GM12878 (cell line): ENCODE data around the gene MAN1B1. TPM values are rescaled to one million over a fixed set of nuclear protein-coding genes. Genes with fewer than 3 reads are reported as not detected.

ENCODE experiments used
- ATAC-seq: fragments of 200-7000 bp; cut with Tn5 transposase; 3 replicates; pipeline ENCODE4 v1.9.1; 2020; ENCODE audit warnings: mild to moderate bottlenecking, moderate library complexity
- BruUV-seq: library from RNA; stranded (reverse); fragments of 400-500 nt; replicated peaks from 2 replicates; lab custom pipeline; 2021; lab: Mats Ljungman, UMichigan
- CTCF ChIA-PET: fragments of 300-600 bp; sonication (Branson Sonifier 250); formaldehyde crosslinking; extraction: SDS; loops from one replicate; lab custom pipeline; 2021; ENCODE audit warnings: inconsistent platforms; lab: Yijun Ruan, JAX
- POLR2A ChIA-PET: fragments of 350-600 bp; formaldehyde crosslinking; extraction: SDS; loops from one replicate; lab custom pipeline; 2021; ENCODE audit warnings: inconsistent platforms; lab: Charles Lee
- RAD21 ChIA-PET: fragments of 300-600 bp; sonication (Branson Sonifier 250); formaldehyde crosslinking; loops from one replicate; lab custom pipeline; 2023; ENCODE audit warnings: antibody characterized with exemption; ENCODE audit not compliant: unreplicated experiment; lab: Charles Lee
- SMC1A ChIA-PET: fragments of 300-600 bp; sonication (Branson Sonifier 250); formaldehyde crosslinking; loops from one replicate; lab custom pipeline; 2023; ENCODE audit not compliant: unreplicated experiment, uncharacterized antibody; lab: Charles Lee
- DNase-seq: peaks from one replicate; pipeline ENCODE4 v3.0.0-alpha.2; 2011; ENCODE audit warnings: low read depth, low spot score
- FAIRE-seq: peaks from 3 replicates; lab custom pipeline; 2011; peaks lifted over from hg19 to GRCh38; lab: Jason Lieb, UNC
- H2AFZ ChIP-seq: 2 replicates; pipeline ENCODE4 v1.6.0; 2011; ENCODE audit warnings: low read depth, low read length, control low read depth; ENCODE audit not compliant: control insufficient read depth
- H3K27ac ChIP-seq: 2 replicates; pipeline ENCODE4 v1.5.1; 2011; ENCODE audit warnings: control low read depth; ENCODE audit not compliant: control insufficient read depth, insufficient read depth
- H3K27me3 ChIP-seq, 2 experiments: replicated peaks in 1 of 2; 2 replicates each; pipeline versions ENCODE4 v1.6.0 to v1.6.1; 2011; ENCODE audit warnings: low read length in 1 of 2; ENCODE audit not compliant: control insufficient read depth in 2 of 2, insufficient read depth in 2 of 2
- H3K36me3 ChIP-seq, 2 experiments: 2 replicates each; pipeline ENCODE4 v1.5.1; 2011; ENCODE audit warnings: low read length in 1 of 2; ENCODE audit not compliant: control insufficient read depth in 2 of 2, insufficient read depth in 2 of 2
- H3K4me1 ChIP-seq: 2 replicates; pipeline ENCODE4 v1.6.1; 2011; ENCODE audit warnings: mild to moderate bottlenecking, low read length, moderate library complexity, mixed read lengths; ENCODE audit not compliant: control insufficient read depth, insufficient read depth
- H3K4me2 ChIP-seq: 2 replicates; pipeline ENCODE4 v1.6.0; 2011; ENCODE audit warnings: control low read depth; ENCODE audit not compliant: control insufficient read depth, insufficient read depth
- H3K4me3 ChIP-seq: fragments of 200-600 bp; sonication (generic); 2 replicates; pipeline ENCODE4 v1.5.1; 2016
- H3K79me2 ChIP-seq: 2 replicates; pipeline ENCODE4 v1.6.0; 2011; ENCODE audit warnings: low read length; ENCODE audit not compliant: control insufficient read depth, insufficient read depth
- H3K9ac ChIP-seq: 2 replicates; pipeline ENCODE4 v1.8.0; 2011; ENCODE audit warnings: low read length, control low read depth, mixed read lengths; ENCODE audit not compliant: control insufficient read depth, insufficient read depth
- H3K9me3 ChIP-seq: replicated peaks from 3 replicates; pipeline ENCODE4 v1.5.1; 2011; ENCODE audit warnings: mild to moderate bottlenecking, low read length; ENCODE audit not compliant: control insufficient read depth, insufficient read depth
- H4K20me1 ChIP-seq: 2 replicates; pipeline ENCODE4 v1.6.0; 2011; ENCODE audit not compliant: control insufficient read depth, insufficient read depth
- BHLHE40 ChIP-seq, 2 experiments: fragments of 450-650 bp in 1 of 2; IDR thresholded peaks; 2 replicates each; pipeline ENCODE4 v1.6.1; 2011 to 2017; ENCODE audit warnings: low read depth in 2 of 2, borderline replicate concordance in 1 of 2, improper control_type of control experiment in 1 of 2, low read length in 1 of 2, mild to moderate bottlenecking in 1 of 2
- CEBPZ ChIP-seq: fragments of 150-350 bp; IDR thresholded peaks from 2 replicates; pipeline ENCODE4 v1.6.1; 2016; ENCODE audit warnings: low read depth, low read length
- CHD2 ChIP-seq: IDR thresholded peaks from 2 replicates; pipeline ENCODE4 v1.6.1; 2011; ENCODE audit warnings: low read depth, low read length, improper control_type of control experiment, borderline replicate concordance
- EZH2 ChIP-seq: IDR thresholded peaks from 2 replicates; pipeline ENCODE4 v1.6.1; 2012; ENCODE audit warnings: low read depth, mild to moderate bottlenecking, control low read depth, inconsistent platforms, low read length, borderline replicate concordance; ENCODE audit not compliant: control insufficient read depth
- MTA2 ChIP-seq: fragments of 450-650 bp; IDR thresholded peaks from 2 replicates; pipeline ENCODE4 v1.6.1; 2016; ENCODE audit warnings: low read depth, mild to moderate bottlenecking, moderate library complexity
- NFYB ChIP-seq: IDR thresholded peaks from 2 replicates; pipeline ENCODE4 v1.6.1; 2011; ENCODE audit warnings: low read depth, mild to moderate bottlenecking, low read length, improper control_type of control experiment, moderate library complexity; ENCODE audit not compliant: insufficient read depth
- NR2C1 ChIP-seq: fragments of 450-650 bp; IDR thresholded peaks from 2 replicates; pipeline ENCODE4 v1.6.1; 2017; ENCODE audit warnings: antibody characterized with exemption, mild to moderate bottlenecking, moderate library complexity
- PAX5 ChIP-seq: IDR thresholded peaks from 2 replicates; pipeline ENCODE4 v1.6.1; 2011; ENCODE audit warnings: low read depth, low read length, borderline replicate concordance
- PAX8 ChIP-seq: fragments of 450-650 bp; IDR thresholded peaks from 2 replicates; pipeline ENCODE4 v1.6.1; 2017; ENCODE audit warnings: mild to moderate bottlenecking, moderate library complexity
- PML ChIP-seq: IDR thresholded peaks from 2 replicates; pipeline ENCODE4 v1.6.1; 2012; ENCODE audit warnings: low read length, inconsistent platforms
- ZNF24 ChIP-seq: fragments of 450-650 bp; IDR thresholded peaks from 2 replicates; pipeline ENCODE4 v1.6.1; 2017; ENCODE audit warnings: antibody characterized with exemption, mild to moderate bottlenecking
- WGBS: methylation state at CpG from one replicate; pipeline ENCODE4 v1.1.6; 2016; ENCODE audit warnings: low lambda C conversion rate; ENCODE audit not compliant: insufficient replicate concordance, insufficient coverage; ENCODE audit errors: missing lambda C conversion rate; 5-methylcytosine and 5-hydroxymethylcytosine counted together
- in situ Hi-C: fragments of 300-500 bp; cut with MboI; formaldehyde crosslinking; loops from 9 replicates; pipeline ENCODE4 v1.14.3; 2018; ENCODE audit warnings: mixed read lengths
- intact Hi-C: fragments of 100-400 bp; cut with micrococcal nuclease; formaldehyde crosslinking; loops from one replicate; pipeline ENCODE4 v1.14.2; 2022; ENCODE audit not compliant: unreplicated experiment
- polyA plus RNA-seq, 11 experiments: library from polyadenylated mRNA; depleted of rRNA in 4 of 11; unstranded in 6 of 11; stranded (reverse) in 5 of 11; fragments of >200 nt; fragmentation: Nextera tagmentation in 4 of 11; fragmentation: Illumina TruSeq in 1 of 11; extraction: Ambion mirVana in 4 of 11; extraction: Trizol in 1 of 11; gene quantifications; 1 replicate in 1 of 11; 2 replicates in 10 of 11; pipeline versions ENCODE4 v1.2.1 to v1.2.3, GENCODE V29; 2011 to 2016; ENCODE audit warnings: inconsistent platforms in 2 of 11, missing spikeins in 2 of 11, low read depth in 1 of 11
- total RNA-seq, 4 experiments: library from RNA; depleted of rRNA in 3 of 4; stranded (reverse); fragments of >200 nt in 3 of 4; fragmentation: Illumina TruSeq in 1 of 4; extraction: Trizol in 1 of 4; gene quantifications; 2 replicates each; pipeline versions ENCODE4 v1.2.1 to v1.2.3, GENCODE V29; 2013 to 2021
- TF ChIP-seq, protein P1 (sequence below): fragments of 450-650 bp; formaldehyde crosslinking; IDR thresholded peaks from 2 replicates; pipeline ENCODE4 v1.4.0; 2020; ENCODE audit warnings: mild to moderate bottlenecking, moderate library complexity

Gene MAN1B1
- total and polyA plus RNA-seq, 10 of the 15 experiments (the other 5 are each of a cell fraction or from before 2014, with no cell fraction given): 0.71 to 34.1 (median 22.7) TPM

DNA sequence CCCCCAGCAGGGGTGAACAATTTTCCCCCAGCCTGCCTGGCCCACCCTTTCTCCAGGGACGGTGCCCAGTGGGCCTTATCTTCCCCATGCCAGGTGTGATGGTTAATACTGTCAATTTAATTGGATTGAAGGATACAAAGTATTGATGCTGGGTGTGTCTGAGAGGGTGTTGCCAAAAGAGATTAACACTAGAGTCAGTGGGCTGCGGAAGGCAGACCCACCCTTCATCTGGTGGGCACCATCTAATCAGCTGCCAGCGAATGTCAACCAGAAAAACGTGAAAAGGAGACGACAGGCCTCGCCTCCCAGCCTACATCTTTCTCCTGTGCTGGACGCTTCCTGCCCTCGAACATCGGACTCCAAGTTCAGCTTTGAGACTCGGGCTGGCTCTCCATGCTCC, 49.3 kb upstream of the MAN1B1 start:
- H3K9ac ChIP-seq: no peak overlapping the region
- SMC1A ChIA-PET: interaction anchor here (1.5 kb wide), 1 partner anchor 249 kb away, joined by 3 read pairs; no protein-coding TSS in a partner anchor
- FAIRE-seq (no peak), ATAC-seq (no peak), DNase-seq (no peak)
- no peaks in the 10 kb centered on the region for H4K20me1 ChIP-seq
- RAD21 ChIA-PET: interaction anchor here (3.8 kb wide), 1 partner anchor 90 kb away, joined by 109 read pairs; no protein-coding TSS in a partner anchor
- peaks cover 16% of the 10 kb centered on the region for H3K4me1 ChIP-seq
- no peak overlapping the region for H3K4me3 ChIP-seq
- CTCF ChIA-PET: interaction anchor here (1.0 to 4.4 kb wide), 6 partner anchors 9 to 218 kb away, joined by 3 to 163 read pairs (median 6); partner anchors contain the start of gene NPDC1
- POLR2A ChIA-PET: interaction anchor here (0.6 kb wide), 1 partner anchor 22 kb away, joined by 3 read pairs; no protein-coding TSS in a partner anchor
- no peak overlapping the region for H3K27ac ChIP-seq
- no peaks in the 10 kb centered on the region for H3K27me3 ChIP-seq
- intact Hi-C loops (loop anchor here (5.0 kb wide), 1 partner anchor 190 kb away; the partner anchor contains the start of gene PHPT1), in situ Hi-C loops (loop anchor here (5.0 kb wide), 2 partner anchors 90 to 240 kb away; partner anchors contain the start of genes C8G and CCDC183)
- WGBS: 59% methylated on average over 10 of the region's 10 CpGs
- TF ChIP-seq ZNF24 (no peak), MTA2 (no peak), EZH2 (no peak), PAX8 (no peak), BHLHE40 (IDR thresholded peaks at IDR 0.05; ENCODE audit: borderline replicate concordance in 1 of 2, low read depth in 2 of 2, low read length in 1 of 2) (no peak), CEBPZ (no peak), PML (no peak), PAX5 (no peak), NR2C1 (no peak), CHD2 (no peak), NFYB (no peak)
- TF ChIP-seq, protein P1, sequence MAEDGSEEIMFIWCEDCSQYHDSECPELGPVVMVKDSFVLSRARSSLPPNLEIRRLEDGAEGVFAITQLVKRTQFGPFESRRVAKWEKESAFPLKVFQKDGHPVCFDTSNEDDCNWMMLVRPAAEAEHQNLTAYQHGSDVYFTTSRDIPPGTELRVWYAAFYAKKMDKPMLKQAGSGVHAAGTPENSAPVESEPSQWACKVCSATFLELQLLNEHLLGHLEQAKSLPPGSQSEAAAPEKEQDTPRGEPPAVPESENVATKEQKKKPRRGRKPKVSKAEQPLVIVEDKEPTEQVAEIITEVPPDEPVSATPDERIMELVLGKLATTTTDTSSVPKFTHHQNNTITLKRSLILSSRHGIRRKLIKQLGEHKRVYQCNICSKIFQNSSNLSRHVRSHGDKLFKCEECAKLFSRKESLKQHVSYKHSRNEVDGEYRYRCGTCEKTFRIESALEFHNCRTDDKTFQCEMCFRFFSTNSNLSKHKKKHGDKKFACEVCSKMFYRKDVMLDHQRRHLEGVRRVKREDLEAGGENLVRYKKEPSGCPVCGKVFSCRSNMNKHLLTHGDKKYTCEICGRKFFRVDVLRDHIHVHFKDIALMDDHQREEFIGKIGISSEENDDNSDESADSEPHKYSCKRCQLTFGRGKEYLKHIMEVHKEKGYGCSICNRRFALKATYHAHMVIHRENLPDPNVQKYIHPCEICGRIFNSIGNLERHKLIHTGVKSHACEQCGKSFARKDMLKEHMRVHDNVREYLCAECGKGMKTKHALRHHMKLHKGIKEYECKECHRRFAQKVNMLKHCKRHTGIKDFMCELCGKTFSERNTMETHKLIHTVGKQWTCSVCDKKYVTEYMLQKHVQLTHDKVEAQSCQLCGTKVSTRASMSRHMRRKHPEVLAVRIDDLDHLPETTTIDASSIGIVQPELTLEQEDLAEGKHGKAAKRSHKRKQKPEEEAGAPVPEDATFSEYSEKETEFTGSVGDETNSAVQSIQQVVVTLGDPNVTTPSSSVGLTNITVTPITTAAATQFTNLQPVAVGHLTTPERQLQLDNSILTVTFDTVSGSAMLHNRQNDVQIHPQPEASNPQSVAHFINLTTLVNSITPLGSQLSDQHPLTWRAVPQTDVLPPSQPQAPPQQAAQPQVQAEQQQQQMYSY (CRISPR knock-in tag): no peak
- no peaks in the 10 kb centered on the region for H3K79me2 ChIP-seq
- BruUV-seq: no TSS peak
- H3K4me2 ChIP-seq: no peak overlapping the region
- H3K9me3 ChIP-seq: no peaks in the 10 kb centered on the region
- H2AFZ ChIP-seq: no peak overlapping the region
- no peaks in the 10 kb centered on the region for H3K36me3 ChIP-seq
